ENCODE results near the gene INPP5A.

GRCh38 chr10:132614431-132615340 is 77.1 kb downstream of the INPP5A start:
- no peak for TF ChIP-seq EZH2 (IDR thresholded peaks at IDR 0.05)
- no peak for TF ChIP-seq ZBTB33 (IDR thresholded peaks at IDR 0.05; ENCODE audit: extremely low read depth, insufficient replicate concordance, low read length)
- TF ChIP-seq FOSL1 (IDR thresholded peaks at IDR 0.05; ENCODE audit: low read depth), result no peak
